H1 (cell line): ENCODE data around the gene ELMOD1.

Source experiments
- ATF3 ChIP-seq: IDR thresholded peaks from 2 replicates; pipeline ENCODE4 v1.6.1; 2011; ENCODE audit warnings: low read depth, mild to moderate bottlenecking, low read length; ENCODE audit not compliant: insufficient read depth
- BACH1 ChIP-seq: IDR thresholded peaks from 2 replicates; pipeline ENCODE4 v1.6.1; 2012; ENCODE audit warnings: low read length, improper control_type of control experiment
- CHD2 ChIP-seq: IDR thresholded peaks from 2 replicates; pipeline ENCODE4 v1.6.1; 2012; ENCODE audit warnings: low read length, improper control_type of control experiment
- CTCF ChIP-seq, 3 experiments: IDR thresholded peaks; 1 replicate in 2 of 3; 2 replicates in 1 of 3; pipeline versions ENCODE4 v1.5.1 to v1.6.1; 2011; ENCODE audit warnings: low read length in 3 of 3, mild to moderate bottlenecking in 3 of 3, inconsistent platforms in 2 of 3, low read depth in 1 of 3, moderate library complexity in 1 of 3; ENCODE audit not compliant: insufficient read depth in 1 of 3; ENCODE audit errors: control extremely low read depth in 1 of 3
- MAX ChIP-seq: IDR thresholded peaks from 2 replicates; pipeline ENCODE4 v1.6.1; 2012; ENCODE audit warnings: inconsistent platforms
- POLR2A ChIP-seq, 2 experiments: IDR thresholded peaks; 1 replicate in 1 of 2; 2 replicates in 1 of 2; pipeline ENCODE4 v1.6.1; 2011; ENCODE audit warnings: low read depth in 2 of 2, low read length in 2 of 2, mild to moderate bottlenecking in 2 of 2; ENCODE audit errors: control extremely low read depth in 1 of 2
- POLR2AphosphoS5 ChIP-seq: IDR thresholded peaks from 2 replicates; pipeline ENCODE4 v1.6.1; 2011; ENCODE audit warnings: low read depth, low read length
- RAD21 ChIP-seq, 2 experiments: IDR thresholded peaks in 1 of 2; conservative IDR thresholded peaks in 1 of 2; 2 replicates each; pipeline ENCODE4 v1.6.1; 2011; ENCODE audit warnings: low read depth in 2 of 2, low read length in 2 of 2, improper control_type of control experiment in 1 of 2, inconsistent platforms in 1 of 2, mild to moderate bottlenecking in 1 of 2, moderate library complexity in 1 of 2
- SIN3A ChIP-seq, 2 experiments: IDR thresholded peaks in 1 of 2; conservative IDR thresholded peaks in 1 of 2; 2 replicates each; pipeline ENCODE4 v1.6.1; 2011 to 2012; ENCODE audit warnings: low read length in 2 of 2, improper control_type of control experiment in 1 of 2, low read depth in 1 of 2, mild to moderate bottlenecking in 1 of 2
- SIRT6 ChIP-seq: IDR thresholded peaks from one replicate; pipeline ENCODE4 v1.7.1; 2012; ENCODE audit warnings: low read length, inconsistent platforms
- TAF1 ChIP-seq: IDR thresholded peaks from 2 replicates; pipeline ENCODE4 v1.6.1; 2011; ENCODE audit warnings: mild to moderate bottlenecking, low read depth, low read length
- TCF12 ChIP-seq: IDR thresholded peaks from 2 replicates; pipeline ENCODE4 v1.6.1; 2011; ENCODE audit warnings: low read depth, mild to moderate bottlenecking, low read length

- TF ChIP-seq SIRT6 (no peak), CTCF (IDR thresholded peaks at IDR 0.05; ENCODE audit: control extremely low read depth in 1 of 3, insufficient read depth in 1 of 3, low read depth in 1 of 3, low read length in 3 of 3) (no peak), TAF1 (no peak), ATF3 (no peak), SIN3A (conservative IDR thresholded peaks at IDR 0.05 in 1 of 2, IDR thresholded peaks at IDR 0.05 in 1 of 2; ENCODE audit: low read depth in 1 of 2, low read length in 2 of 2) (no peak), MAX (no peak), RAD21 (IDR thresholded peaks at IDR 0.05 in 1 of 2, conservative IDR thresholded peaks at IDR 0.05 in 1 of 2; ENCODE audit: low read depth in 2 of 2, low read length in 2 of 2) (no peak), POLR2A (IDR thresholded peaks at IDR 0.05; ENCODE audit: control extremely low read depth in 1 of 2, low read depth in 2 of 2, low read length in 2 of 2) (no peak), POLR2AphosphoS5 (no peak), BACH1 (no peak), CHD2 (no peak), TCF12 (no peak)
Measured at GRCh38 chr11:107710301-107710700, 119.4 kb downstream of the ELMOD1 start.
